ENCODE results near the gene CEP55.

- TF ChIP-seq, protein P1, sequence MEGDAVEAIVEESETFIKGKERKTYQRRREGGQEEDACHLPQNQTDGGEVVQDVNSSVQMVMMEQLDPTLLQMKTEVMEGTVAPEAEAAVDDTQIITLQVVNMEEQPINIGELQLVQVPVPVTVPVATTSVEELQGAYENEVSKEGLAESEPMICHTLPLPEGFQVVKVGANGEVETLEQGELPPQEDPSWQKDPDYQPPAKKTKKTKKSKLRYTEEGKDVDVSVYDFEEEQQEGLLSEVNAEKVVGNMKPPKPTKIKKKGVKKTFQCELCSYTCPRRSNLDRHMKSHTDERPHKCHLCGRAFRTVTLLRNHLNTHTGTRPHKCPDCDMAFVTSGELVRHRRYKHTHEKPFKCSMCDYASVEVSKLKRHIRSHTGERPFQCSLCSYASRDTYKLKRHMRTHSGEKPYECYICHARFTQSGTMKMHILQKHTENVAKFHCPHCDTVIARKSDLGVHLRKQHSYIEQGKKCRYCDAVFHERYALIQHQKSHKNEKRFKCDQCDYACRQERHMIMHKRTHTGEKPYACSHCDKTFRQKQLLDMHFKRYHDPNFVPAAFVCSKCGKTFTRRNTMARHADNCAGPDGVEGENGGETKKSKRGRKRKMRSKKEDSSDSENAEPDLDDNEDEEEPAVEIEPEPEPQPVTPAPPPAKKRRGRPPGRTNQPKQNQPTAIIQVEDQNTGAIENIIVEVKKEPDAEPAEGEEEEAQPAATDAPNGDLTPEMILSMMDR (conservative IDR thresholded peaks at IDR 0.05; ENCODE audit: low read depth, low read length): no peak
- no peak for TF ChIP-seq EZH2 (IDR thresholded peaks at IDR 0.05; ENCODE audit: borderline replicate concordance, low read depth, low read length, poor library complexity, severe bottlenecking)
Measured at GRCh38 chr10:93461109-93461806, 35.2 kb upstream of the CEP55 start.
